ENCODE measurements around the gene CLOCK. TPM values are rescaled to one million over a fixed set of nuclear protein-coding genes. Genes with fewer than 3 reads are reported as not detected.

Gene CLOCK
- total and polyA plus RNA-seq, 2 of the 13 experiments (the other 11 are each of a cell fraction or from before 2014, with no cell fraction given), result 8.8 to 13.5 TPM

GRCh38 chr4:55424791-55425190 is 121.9 kb downstream of the CLOCK start (continued):
- TF ChIP-seq, protein P1, sequence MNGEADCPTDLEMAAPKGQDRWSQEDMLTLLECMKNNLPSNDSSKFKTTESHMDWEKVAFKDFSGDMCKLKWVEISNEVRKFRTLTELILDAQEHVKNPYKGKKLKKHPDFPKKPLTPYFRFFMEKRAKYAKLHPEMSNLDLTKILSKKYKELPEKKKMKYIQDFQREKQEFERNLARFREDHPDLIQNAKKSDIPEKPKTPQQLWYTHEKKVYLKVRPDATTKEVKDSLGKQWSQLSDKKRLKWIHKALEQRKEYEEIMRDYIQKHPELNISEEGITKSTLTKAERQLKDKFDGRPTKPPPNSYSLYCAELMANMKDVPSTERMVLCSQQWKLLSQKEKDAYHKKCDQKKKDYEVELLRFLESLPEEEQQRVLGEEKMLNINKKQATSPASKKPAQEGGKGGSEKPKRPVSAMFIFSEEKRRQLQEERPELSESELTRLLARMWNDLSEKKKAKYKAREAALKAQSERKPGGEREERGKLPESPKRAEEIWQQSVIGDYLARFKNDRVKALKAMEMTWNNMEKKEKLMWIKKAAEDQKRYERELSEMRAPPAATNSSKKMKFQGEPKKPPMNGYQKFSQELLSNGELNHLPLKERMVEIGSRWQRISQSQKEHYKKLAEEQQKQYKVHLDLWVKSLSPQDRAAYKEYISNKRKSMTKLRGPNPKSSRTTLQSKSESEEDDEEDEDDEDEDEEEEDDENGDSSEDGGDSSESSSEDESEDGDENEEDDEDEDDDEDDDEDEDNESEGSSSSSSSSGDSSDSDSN (CRISPR knock-in tag; IDR thresholded peaks at IDR 0.05), result no peak
- TF ChIP-seq, protein P2, sequence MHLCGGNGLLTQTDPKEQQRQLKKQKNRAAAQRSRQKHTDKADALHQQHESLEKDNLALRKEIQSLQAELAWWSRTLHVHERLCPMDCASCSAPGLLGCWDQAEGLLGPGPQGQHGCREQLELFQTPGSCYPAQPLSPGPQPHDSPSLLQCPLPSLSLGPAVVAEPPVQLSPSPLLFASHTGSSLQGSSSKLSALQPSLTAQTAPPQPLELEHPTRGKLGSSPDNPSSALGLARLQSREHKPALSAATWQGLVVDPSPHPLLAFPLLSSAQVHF (CRISPR knock-in tag; IDR thresholded peaks at IDR 0.05), result no peak
- TF ChIP-seq RBM39 (IDR thresholded peaks at IDR 0.05; ENCODE audit: low read depth, low read length, poor library complexity, severe bottlenecking) (no peak), ZNF207 (IDR thresholded peaks at IDR 0.05; ENCODE audit: borderline replicate concordance) (no peak), POLR2G (IDR thresholded peaks at IDR 0.05; ENCODE audit: low read depth, low read length) (no peak), SATB2 (CRISPR knock-in tag; IDR thresholded peaks at IDR 0.05) (no peak), ZNF382 (CRISPR knock-in tag; IDR thresholded peaks at IDR 0.05; ENCODE audit: borderline replicate concordance) (no peak)

DNA sequence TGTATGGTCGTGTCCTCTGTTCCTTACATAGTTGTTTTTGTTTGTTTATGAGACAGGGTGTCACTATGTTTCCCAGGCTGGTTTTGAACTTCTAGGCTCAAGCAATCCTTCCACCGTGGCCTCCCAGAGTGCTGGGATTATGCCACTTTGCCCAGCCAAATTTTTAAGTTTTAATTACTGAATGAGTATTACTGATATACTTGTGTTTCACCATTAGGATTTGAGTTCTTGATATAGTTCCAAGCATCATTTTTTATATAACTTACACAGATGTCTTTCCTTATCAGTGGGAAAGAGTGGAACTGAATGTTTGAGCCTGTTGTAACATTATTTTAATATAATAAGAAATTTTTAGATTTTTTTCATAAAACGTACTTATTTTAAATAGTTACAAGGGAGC is 130.5 kb downstream of the CLOCK start:
- intact Hi-C loops (cut with micrococcal nuclease; ENCODE audit: unreplicated experiment) (no loop called here), in situ Hi-C loops (cut with HindIII; ENCODE audit: extremely low pct_ligation_motif_present, low pct_unique_long_range_greater_than_20kb) (no loop called here)
- no peak overlapping the region for H3K4me3 ChIP-seq (replicated peaks in 1 of 3; ENCODE audit: insufficient read depth in 1 of 3, low read depth in 2 of 3, low read length in 3 of 3)
- CTCF ChIA-PET (ENCODE audit: low intra/inter-chr PET ratio, low total read pairs), result no interaction called here
- no peak overlapping the region for H3K4me2 ChIP-seq (ENCODE audit: low read depth, low read length)
- BruUV-seq (replicated peaks), result no TSS peak
- no peak overlapping the region for H2AFZ ChIP-seq (ENCODE audit: low read length)
- POLR2A ChIA-PET, result no interaction called here
- H3K79me2 ChIP-seq (ENCODE audit: insufficient read depth, low read length), result peaks cover under 1% of the 10 kb centered on the region
- WGBS (ENCODE audit: low lambda C conversion rate), result 93% methylated on average over 3 of the region's 3 CpGs
- H3K9me3 ChIP-seq (ENCODE audit: low read length), result no peaks in the 10 kb centered on the region
- no peaks in the 10 kb centered on the region for H3K4me1 ChIP-seq (ENCODE audit: insufficient read depth, low read length)
- ATAC-seq, result no peak
- H3K9ac ChIP-seq (ENCODE audit: insufficient read depth, low read depth, low read length), result no peak overlapping the region
- no peak for DNase-seq (ENCODE audit: low spot score)
- no peaks in the 10 kb centered on the region for H3K27me3 ChIP-seq (ENCODE audit: control insufficient read depth in 1 of 2, insufficient read depth in 2 of 2, low read length in 2 of 2)
- H3K27ac ChIP-seq (ENCODE audit: extremely low read length, insufficient read depth, low read length), result no peak overlapping the region
- no peak for FAIRE-seq
- no peaks in the 10 kb centered on the region; the same call in 1 of the 2 replicates for H4K20me1 ChIP-seq (ENCODE audit: insufficient read depth, low read length)
- peaks cover 11 to 56% of the 10 kb centered on the region in 2 experiments; a peak in 4 of 5 replicates for H3K36me3 ChIP-seq (replicated peaks in 1 of 2; ENCODE audit: control insufficient read depth in 1 of 2, insufficient read depth in 2 of 2, low read length in 2 of 2)
- TF ChIP-seq SSRP1 (CRISPR knock-in tag; IDR thresholded peaks at IDR 0.05) (no peak), ZNF296 (CRISPR knock-in tag; conservative IDR thresholded peaks at IDR 0.05) (no peak), ZFP62 (CRISPR knock-in tag; IDR thresholded peaks at IDR 0.05) (no peak), ZNF337 (CRISPR knock-in tag; IDR thresholded peaks at IDR 0.05; ENCODE audit: borderline replicate concordance, low read depth) (no peak), HDAC1 (CRISPR knock-in tag; IDR thresholded peaks at IDR 0.05) (no peak), ZNF83 (CRISPR knock-in tag; IDR thresholded peaks at IDR 0.05; ENCODE audit: borderline replicate concordance) (no peak)
- TF ChIP-seq, protein P3, sequence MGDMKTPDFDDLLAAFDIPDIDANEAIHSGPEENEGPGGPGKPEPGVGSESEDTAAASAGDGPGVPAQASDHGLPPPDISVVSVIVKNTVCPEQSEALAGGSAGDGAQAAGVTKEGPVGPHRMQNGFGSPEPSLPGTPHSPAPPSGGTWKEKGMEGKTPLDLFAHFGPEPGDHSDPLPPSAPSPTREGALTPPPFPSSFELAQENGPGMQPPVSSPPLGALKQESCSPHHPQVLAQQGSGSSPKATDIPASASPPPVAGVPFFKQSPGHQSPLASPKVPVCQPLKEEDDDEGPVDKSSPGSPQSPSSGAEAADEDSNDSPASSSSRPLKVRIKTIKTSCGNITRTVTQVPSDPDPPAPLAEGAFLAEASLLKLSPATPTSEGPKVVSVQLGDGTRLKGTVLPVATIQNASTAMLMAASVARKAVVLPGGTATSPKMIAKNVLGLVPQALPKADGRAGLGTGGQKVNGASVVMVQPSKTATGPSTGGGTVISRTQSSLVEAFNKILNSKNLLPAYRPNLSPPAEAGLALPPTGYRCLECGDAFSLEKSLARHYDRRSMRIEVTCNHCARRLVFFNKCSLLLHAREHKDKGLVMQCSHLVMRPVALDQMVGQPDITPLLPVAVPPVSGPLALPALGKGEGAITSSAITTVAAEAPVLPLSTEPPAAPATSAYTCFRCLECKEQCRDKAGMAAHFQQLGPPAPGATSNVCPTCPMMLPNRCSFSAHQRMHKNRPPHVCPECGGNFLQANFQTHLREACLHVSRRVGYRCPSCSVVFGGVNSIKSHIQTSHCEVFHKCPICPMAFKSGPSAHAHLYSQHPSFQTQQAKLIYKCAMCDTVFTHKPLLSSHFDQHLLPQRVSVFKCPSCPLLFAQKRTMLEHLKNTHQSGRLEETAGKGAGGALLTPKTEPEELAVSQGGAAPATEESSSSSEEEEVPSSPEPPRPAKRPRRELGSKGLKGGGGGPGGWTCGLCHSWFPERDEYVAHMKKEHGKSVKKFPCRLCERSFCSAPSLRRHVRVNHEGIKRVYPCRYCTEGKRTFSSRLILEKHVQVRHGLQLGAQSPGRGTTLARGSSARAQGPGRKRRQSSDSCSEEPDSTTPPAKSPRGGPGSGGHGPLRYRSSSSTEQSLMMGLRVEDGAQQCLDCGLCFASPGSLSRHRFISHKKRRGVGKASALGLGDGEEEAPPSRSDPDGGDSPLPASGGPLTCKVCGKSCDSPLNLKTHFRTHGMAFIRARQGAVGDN (CRISPR knock-in tag; IDR thresholded peaks at IDR 0.05), result no peak
